HUDEP-2 (cell line): ENCODE data around the gene CCDC80.
A peak's percentile ranks its signal among the peaks of the same experiment; 100 is the strongest.
"Not testable (repeated sequence)": the region's sequence is repeated elsewhere in the genome, so short reads cannot be mapped to it uniquely, and the experiment has no call there.

Source experiments
- DNase-seq, 76 experiments: peaks; one replicate each; lab custom pipeline; 2025; ENCODE audit not compliant: unreplicated experiment in 76 of 76; lab: John Stamatoyannopoulos, UW

CCDC80 gene

GRCh38 chr3:112665009-112665408, 24.1 kb upstream of the CCDC80 start:
- not testable (repeated sequence) for DNase-seq

GRCh38 chr3:112656043-112656442, 15.1 kb upstream of the CCDC80 start:
- DNase-seq, result no peak

- peak in 1 of 76 experiments; percentile 1 for DNase-seq
These were observed 14.0 kb upstream of the CCDC80 start for GRCh38 chr3:112654979-112655378.

- no peak for DNase-seq
These were observed 13.5 kb upstream of the CCDC80 start for GRCh38 chr3:112654492-112654891.

- DNase-seq, result no peak
These were observed 12.9 kb upstream of the CCDC80 start for GRCh38 chr3:112653881-112654300.

GRCh38 chr3:112653209-112653871, 12.4 kb upstream of the CCDC80 start:
- no peak for DNase-seq

GRCh38 chr3:112651516-112651915, 10.6 kb upstream of the CCDC80 start:
- no peak for DNase-seq

- no peak for DNase-seq
These were observed 10.1 kb upstream of the CCDC80 start for GRCh38 chr3:112651071-112651470.

- no peak for DNase-seq
These were observed 9.5 kb upstream of the CCDC80 start for GRCh38 chr3:112650482-112650881.

GRCh38 chr3:112649478-112649735, 8.5 kb upstream of the CCDC80 start:
- DNase-seq, result no peak

GRCh38 chr3:112647122-112647521, 6.2 kb upstream of the CCDC80 start:
- DNase-seq, result no peak

GRCh38 chr3:112646623-112647022, 5.7 kb upstream of the CCDC80 start:
- no peak for DNase-seq

GRCh38 chr3:112644453-112644852, 3.5 kb upstream of the CCDC80 start:
- DNase-seq, result no peak

- no peak for DNase-seq
These were observed 2.8 kb upstream of the CCDC80 start for GRCh38 chr3:112643621-112644240.

- DNase-seq, result peak in 74 of 76 experiments; percentile 18 to 90 (median 73)
These were observed 2.1 kb upstream of the CCDC80 start for GRCh38 chr3:112642912-112643506.

GRCh38 chr3:112640276-112640929, 540 bp downstream of the CCDC80 start:
- no peak for DNase-seq

- DNase-seq, result no peak
These were observed 1.3 kb downstream of the CCDC80 start for GRCh38 chr3:112639455-112640225.

GRCh38 chr3:112638327-112639020, 2.5 kb downstream of the CCDC80 start:
- no peak for DNase-seq

GRCh38 chr3:112637700-112638099, 3.2 kb downstream of the CCDC80 start:
- no peak for DNase-seq

GRCh38 chr3:112635674-112636073, 5.3 kb downstream of the CCDC80 start:
- DNase-seq, result no peak
